ENCODE results near the gene DYRK1B.

Gene DYRK1B

DNA sequence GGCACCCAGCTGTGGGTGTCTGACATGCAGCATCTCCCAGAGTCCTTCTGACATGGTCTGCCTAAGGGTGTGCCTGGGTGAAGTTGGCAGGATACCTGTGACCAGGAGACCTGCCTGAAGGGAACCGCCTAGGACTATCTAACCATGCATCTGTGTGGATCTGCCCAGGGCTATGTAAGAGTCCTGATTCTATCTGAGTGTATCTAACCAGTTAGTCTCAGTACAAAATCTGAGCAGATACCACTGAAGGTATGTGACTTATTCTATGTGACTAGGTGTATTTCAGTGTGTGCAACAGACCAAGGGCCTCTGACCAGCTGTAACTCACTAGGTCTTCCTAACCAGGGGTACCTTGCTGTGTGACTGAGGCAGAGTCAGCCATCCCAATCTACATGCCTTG lies 40.4 kb upstream of the DYRK1B start:
- DNase-seq: no peak
- Histone ChIP-seq H3K4me1 (no peaks in the 10 kb centered on the region), H3K27me3 (peaks cover 0 to 13% of the 10 kb centered on the region in 2 donors), H3K36me3 (no peaks in the 10 kb centered on the region), H3K27ac (no peak overlapping the region), H3K9me3 (no peaks in the 10 kb centered on the region), H3K4me3 (no peak overlapping the region)
- intact Hi-C loops (cut with DNase I; ENCODE audit: low total_unique reads): no loop called here
- TF ChIP-seq CTCF (IDR thresholded peaks at IDR 0.05): no peak

GRCh38 chr19:39873385-39873784 lies 39.4 kb upstream of the DYRK1B start:
- H3K27me3 ChIP-seq: peaks cover 0 to 7% of the 10 kb centered on the region in 2 donors
- TF ChIP-seq CTCF (IDR thresholded peaks at IDR 0.05): no peak
- H3K4me3 ChIP-seq: no peak overlapping the region
- H3K9me3 ChIP-seq: no peaks in the 10 kb centered on the region
- no peaks in the 10 kb centered on the region for H3K4me1 ChIP-seq
- no peak overlapping the region for H3K27ac ChIP-seq
- intact Hi-C loops (cut with DNase I; ENCODE audit: low total_unique reads): no loop called here
- DNase-seq: no peak
- H3K36me3 ChIP-seq: no peaks in the 10 kb centered on the region

DNA sequence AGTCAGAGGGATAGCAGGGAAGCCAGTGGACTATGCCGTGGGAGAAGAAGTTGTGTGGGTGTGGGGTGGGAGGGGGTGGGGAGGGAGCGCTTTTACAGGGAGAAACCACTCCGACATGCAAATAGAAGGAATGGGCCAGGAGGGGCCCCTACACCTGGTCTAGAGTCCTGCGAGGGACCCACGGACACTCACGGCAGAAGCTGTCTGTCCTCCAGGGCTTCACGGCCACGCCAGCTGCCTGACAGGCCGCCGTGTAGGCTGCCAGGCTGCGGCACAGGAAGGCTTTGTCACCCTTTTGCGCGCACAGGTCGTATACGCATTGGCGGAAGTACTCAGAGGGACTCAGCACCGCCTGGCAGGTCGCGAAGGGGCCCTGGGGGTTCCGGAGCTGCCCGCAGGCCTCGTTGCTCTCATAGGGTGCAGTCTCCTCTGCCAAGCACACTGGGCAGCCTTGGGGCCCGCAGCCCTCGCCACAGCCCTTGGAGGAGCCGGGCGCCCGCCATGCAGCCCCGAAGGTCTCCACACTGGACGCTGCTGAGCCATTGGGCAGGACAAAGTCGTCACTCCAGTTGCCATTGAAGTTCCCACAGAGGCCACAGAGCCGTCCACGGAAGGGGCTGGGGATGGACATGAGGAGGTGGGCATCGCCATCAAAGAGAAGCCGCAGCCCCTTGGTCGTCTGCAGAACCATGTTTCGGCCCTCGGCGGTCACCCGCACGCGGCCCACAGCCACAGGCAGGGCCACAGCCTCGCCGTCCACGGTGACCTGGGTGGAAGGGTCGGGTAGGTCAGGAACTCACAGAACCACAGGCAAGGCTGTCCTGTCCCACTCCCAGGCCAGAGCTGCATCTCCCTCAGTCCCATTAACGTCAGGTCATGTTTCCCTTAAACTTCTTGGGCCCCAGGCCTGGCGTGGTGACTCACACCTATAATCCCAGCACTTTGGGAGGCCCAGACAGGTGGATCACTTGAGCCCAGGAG lies 38.2 kb upstream of the DYRK1B start:
- H3K36me3 ChIP-seq: no peaks in the 10 kb centered on the region
- no peak for DNase-seq
- H3K27me3 ChIP-seq: peaks cover 0 to 5% of the 10 kb centered on the region in 2 donors
- intact Hi-C loops (cut with DNase I; ENCODE audit: low total_unique reads): no loop called here
- no peak overlapping the region for H3K4me3 ChIP-seq
- H3K9me3 ChIP-seq: no peaks in the 10 kb centered on the region
- H3K4me1 ChIP-seq: no peaks in the 10 kb centered on the region
- no peak for TF ChIP-seq CTCF (IDR thresholded peaks at IDR 0.05)
- H3K27ac ChIP-seq: no peak overlapping the region

GRCh38 chr19:39871362-39871761 lies 37.4 kb upstream of the DYRK1B start:
- Histone ChIP-seq H3K4me3 (no peak overlapping the region), H3K4me1 (no peaks in the 10 kb centered on the region), H3K27me3 (peaks cover 0 to 5% of the 10 kb centered on the region in 2 donors), H3K27ac (no peak overlapping the region), H3K36me3 (no peaks in the 10 kb centered on the region), H3K9me3 (no peaks in the 10 kb centered on the region)
- TF ChIP-seq CTCF (IDR thresholded peaks at IDR 0.05): no peak
- intact Hi-C loops (cut with DNase I; ENCODE audit: low total_unique reads): no loop called here
- DNase-seq: no peak

- no peaks in the 10 kb centered on the region for H3K4me1 ChIP-seq
- H3K4me3 ChIP-seq: no peak overlapping the region
- no peak overlapping the region for H3K27ac ChIP-seq
- no peaks in the 10 kb centered on the region for H3K9me3 ChIP-seq
- no peak for TF ChIP-seq CTCF (IDR thresholded peaks at IDR 0.05)
- intact Hi-C loops (cut with DNase I; ENCODE audit: low total_unique reads): no loop called here
- peaks cover 0 to 5% of the 10 kb centered on the region in 2 donors for H3K27me3 ChIP-seq
- no peak for DNase-seq
- H3K36me3 ChIP-seq: no peaks in the 10 kb centered on the region
Measured at GRCh38 chr19:39870171-39870971, 36.4 kb upstream of the DYRK1B start.
